ENCODE results near the gene PRDX5. TPM values are rescaled to one million over a fixed set of nuclear protein-coding genes. Genes with fewer than 3 reads are reported as not detected.
A peak's percentile ranks its signal among the peaks of the same experiment; 100 is the strongest.

PRDX5 gene
- total and polyA plus RNA-seq, 9 of the 15 experiments (the other 6 are each of a cell fraction or from before 2014, with no cell fraction given), result 40.8 to 327 (median 204) TPM

DNA sequence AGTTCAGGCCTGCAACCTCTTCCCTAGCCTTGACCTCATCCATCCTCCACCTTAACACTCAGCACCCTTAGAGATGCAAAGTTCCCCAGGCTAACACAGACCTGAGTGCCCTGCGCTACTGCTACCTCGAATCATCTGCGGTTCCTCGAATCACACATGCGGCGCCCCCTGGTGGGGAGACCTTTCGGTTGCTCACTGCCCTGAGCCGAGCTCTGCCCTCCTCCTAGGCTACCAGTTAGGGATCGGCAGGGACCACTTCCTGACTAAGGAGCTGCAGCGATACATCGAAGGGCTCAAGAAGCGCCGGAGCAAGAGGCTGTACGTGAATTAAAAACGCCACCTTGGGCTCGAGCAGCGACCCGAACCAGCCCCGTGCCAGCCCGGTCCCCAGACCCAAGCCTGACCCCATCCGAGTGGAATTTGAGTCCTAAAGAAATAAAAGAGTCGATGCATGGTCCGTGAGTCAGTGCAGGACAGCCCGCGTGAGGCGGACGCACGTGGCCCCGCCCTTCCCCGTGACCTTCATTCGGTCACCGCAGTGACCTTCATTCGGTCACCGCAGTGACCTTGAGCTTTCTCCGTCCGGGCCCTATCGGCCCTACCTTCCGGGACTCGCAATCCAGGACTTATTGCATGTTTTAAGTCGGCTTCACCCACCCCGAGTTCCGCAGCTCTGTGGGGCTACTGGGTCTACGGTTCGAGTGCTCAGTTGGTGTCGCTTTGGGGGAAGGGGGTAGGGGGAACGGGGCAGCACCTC is 13.4 kb upstream of the PRDX5 start (continued):
- TF ChIP-seq ZNF174 (CRISPR knock-in tag; IDR thresholded peaks at IDR 0.05), result no peak
- no peak for TF ChIP-seq MTA2 (IDR thresholded peaks at IDR 0.05; ENCODE audit: low read depth)
- no peak for TF ChIP-seq ZNF224 (CRISPR knock-in tag; IDR thresholded peaks at IDR 0.05)
- peak; percentile 77 for TF ChIP-seq POLR2A (conservative IDR thresholded peaks at IDR 0.05)
- no peak for TF ChIP-seq NCOA4 (IDR thresholded peaks at IDR 0.05; ENCODE audit: partially characterized antibody)
- TF ChIP-seq, protein P1, sequence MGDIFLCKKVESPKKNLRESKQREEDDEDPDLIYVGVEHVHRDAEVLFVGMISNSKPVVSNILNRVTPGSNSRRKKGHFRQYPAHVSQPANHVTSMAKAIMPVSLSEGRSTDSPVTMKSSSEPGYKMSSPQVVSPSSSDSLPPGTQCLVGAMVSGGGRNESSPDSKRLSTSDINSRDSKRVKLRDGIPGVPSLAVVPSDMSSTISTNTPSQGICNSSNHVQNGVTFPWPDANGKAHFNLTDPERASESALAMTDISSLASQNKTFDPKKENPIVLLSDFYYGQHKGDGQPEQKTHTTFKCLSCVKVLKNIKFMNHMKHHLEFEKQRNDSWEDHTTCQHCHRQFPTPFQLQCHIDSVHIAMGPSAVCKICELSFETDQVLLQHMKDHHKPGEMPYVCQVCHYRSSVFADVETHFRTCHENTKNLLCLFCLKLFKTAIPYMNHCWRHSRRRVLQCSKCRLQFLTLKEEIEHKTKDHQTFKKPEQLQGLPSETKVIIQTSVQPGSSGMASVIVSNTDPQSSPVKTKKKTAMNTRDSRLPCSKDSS (IDR thresholded peaks at IDR 0.05; ENCODE audit: low read depth, partially characterized antibody), result no peak
- peak; percentile 50 for TF ChIP-seq HNRNPLL (IDR thresholded peaks at IDR 0.05; ENCODE audit: low read depth, low read length, poor library complexity, severe bottlenecking)
- peak; percentile 19 for TF ChIP-seq EP300 (IDR thresholded peaks at IDR 0.05; ENCODE audit: low read length)
- no peak for TF ChIP-seq SRSF1 (IDR thresholded peaks at IDR 0.05; ENCODE audit: low read depth, low read length)
- no peak for TF ChIP-seq NCOR1 (IDR thresholded peaks at IDR 0.05)
- TF ChIP-seq ZKSCAN1 (IDR thresholded peaks at IDR 0.05; ENCODE audit: low read depth, low read length), result no peak
- no peak for TF ChIP-seq SRSF9 (IDR thresholded peaks at IDR 0.05; ENCODE audit: borderline replicate concordance, low read depth, low read length)
- TF ChIP-seq, protein P2, sequence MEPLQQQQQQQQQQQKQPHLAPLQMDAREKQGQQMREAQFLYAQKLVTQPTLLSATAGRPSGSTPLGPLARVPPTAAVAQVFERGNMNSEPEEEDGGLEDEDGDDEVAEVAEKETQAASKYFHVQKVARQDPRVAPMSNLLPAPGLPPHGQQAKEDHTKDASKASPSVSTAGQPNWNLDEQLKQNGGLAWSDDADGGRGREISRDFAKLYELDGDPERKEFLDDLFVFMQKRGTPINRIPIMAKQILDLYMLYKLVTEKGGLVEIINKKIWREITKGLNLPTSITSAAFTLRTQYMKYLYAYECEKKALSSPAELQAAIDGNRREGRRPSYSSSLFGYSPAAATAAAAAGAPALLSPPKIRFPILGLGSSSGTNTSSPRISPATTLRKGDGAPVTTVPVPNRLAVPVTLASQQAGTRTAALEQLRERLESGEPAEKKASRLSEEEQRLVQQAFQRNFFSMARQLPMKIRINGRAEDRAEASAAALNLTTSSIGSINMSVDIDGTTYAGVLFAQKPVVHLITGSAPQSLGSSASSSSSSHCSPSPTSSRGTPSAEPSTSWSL (CRISPR knock-in tag; IDR thresholded peaks at IDR 0.05; ENCODE audit: borderline replicate concordance), result no peak
- no peak for TF ChIP-seq NR3C1 (CRISPR knock-in tag; IDR thresholded peaks at IDR 0.05)
- TF ChIP-seq ZNF354B (CRISPR knock-in tag; IDR thresholded peaks at IDR 0.05), result no peak
- TF ChIP-seq ZNF143 (CRISPR knock-in tag; IDR thresholded peaks at IDR 0.05), result 0 out of 2 replicates have a peak, but pooled peaks have one; percentile 49
- TF ChIP-seq ILF3 (IDR thresholded peaks at IDR 0.05; ENCODE audit: borderline replicate concordance), result no peak
- no peak for TF ChIP-seq RBM25 (IDR thresholded peaks at IDR 0.05; ENCODE audit: low read depth, low read length, severe bottlenecking)
- TF ChIP-seq ELF4 (CRISPR knock-in tag; IDR thresholded peaks at IDR 0.05), result no peak
- 0 out of 2 replicates have a peak, but pooled peaks have one; percentile 37 for TF ChIP-seq ZNF311 (CRISPR knock-in tag; IDR thresholded peaks at IDR 0.05)
- no peak for TF ChIP-seq RBM15 (IDR thresholded peaks at IDR 0.05; ENCODE audit: insufficient read depth, low read length)
- TF ChIP-seq, protein P3, sequence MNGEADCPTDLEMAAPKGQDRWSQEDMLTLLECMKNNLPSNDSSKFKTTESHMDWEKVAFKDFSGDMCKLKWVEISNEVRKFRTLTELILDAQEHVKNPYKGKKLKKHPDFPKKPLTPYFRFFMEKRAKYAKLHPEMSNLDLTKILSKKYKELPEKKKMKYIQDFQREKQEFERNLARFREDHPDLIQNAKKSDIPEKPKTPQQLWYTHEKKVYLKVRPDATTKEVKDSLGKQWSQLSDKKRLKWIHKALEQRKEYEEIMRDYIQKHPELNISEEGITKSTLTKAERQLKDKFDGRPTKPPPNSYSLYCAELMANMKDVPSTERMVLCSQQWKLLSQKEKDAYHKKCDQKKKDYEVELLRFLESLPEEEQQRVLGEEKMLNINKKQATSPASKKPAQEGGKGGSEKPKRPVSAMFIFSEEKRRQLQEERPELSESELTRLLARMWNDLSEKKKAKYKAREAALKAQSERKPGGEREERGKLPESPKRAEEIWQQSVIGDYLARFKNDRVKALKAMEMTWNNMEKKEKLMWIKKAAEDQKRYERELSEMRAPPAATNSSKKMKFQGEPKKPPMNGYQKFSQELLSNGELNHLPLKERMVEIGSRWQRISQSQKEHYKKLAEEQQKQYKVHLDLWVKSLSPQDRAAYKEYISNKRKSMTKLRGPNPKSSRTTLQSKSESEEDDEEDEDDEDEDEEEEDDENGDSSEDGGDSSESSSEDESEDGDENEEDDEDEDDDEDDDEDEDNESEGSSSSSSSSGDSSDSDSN (IDR thresholded peaks at IDR 0.05; ENCODE audit: borderline replicate concordance in 1 of 2, low read depth in 2 of 2, low read length in 2 of 2), result peak in 1 of 2 experiments; percentile 69; a peak in 1 of 4 replicates
- no peak for TF ChIP-seq ZNF282 (CRISPR knock-in tag; IDR thresholded peaks at IDR 0.05)
- TF ChIP-seq ETV5 (CRISPR knock-in tag; IDR thresholded peaks at IDR 0.05; ENCODE audit: low read depth), result no peak
